Keratinocyte (primary cell): ENCODE results near the gene TXNRD2. TPM values are rescaled to one million over a fixed set of nuclear protein-coding genes. Genes with fewer than 3 reads are reported as not detected.

Source experiments
- DNase-seq: peaks from one replicate; pipeline ENCODE4 v3.0.0-alpha.2; 2011; ENCODE audit warnings: low read depth, missing footprints, low spot score
- FAIRE-seq: peaks from 2 replicates; lab custom pipeline; 2011; peaks lifted over from hg19 to GRCh38; lab: Jason Lieb, UNC
- H2AFZ ChIP-seq: 2 replicates; pipeline ENCODE4 v1.6.0; 2012; ENCODE audit warnings: low read length, control low read depth, inconsistent platforms; ENCODE audit not compliant: control insufficient read depth
- H3K27ac ChIP-seq: 2 replicates; pipeline ENCODE4 v1.5.1; 2011; ENCODE audit warnings: low read length; ENCODE audit not compliant: control insufficient read depth, insufficient read depth
- H3K27me3 ChIP-seq: 3 replicates; pipeline ENCODE4 v1.6.0; 2011; ENCODE audit warnings: low read length; ENCODE audit not compliant: control insufficient read depth, insufficient read depth; ENCODE audit errors: extremely low read depth
- H3K36me3 ChIP-seq, 2 experiments: 2 replicates in 1 of 2; 3 replicates in 1 of 2; pipeline ENCODE4 v1.5.1; 2011; ENCODE audit warnings: low read length in 2 of 2, mild to moderate bottlenecking in 1 of 2; ENCODE audit not compliant: control insufficient read depth in 2 of 2, insufficient read depth in 2 of 2; ENCODE audit errors: extremely low read depth in 1 of 2
- H3K4me1 ChIP-seq: 3 replicates; pipeline ENCODE4 v1.5.1; 2011; ENCODE audit warnings: low read length; ENCODE audit not compliant: control insufficient read depth, insufficient read depth; ENCODE audit errors: extremely low read depth
- H3K4me2 ChIP-seq: 3 replicates; pipeline ENCODE4 v1.6.0; 2011; ENCODE audit warnings: low read depth, low read length; ENCODE audit not compliant: control insufficient read depth, insufficient read depth; ENCODE audit errors: extremely low read depth
- H3K4me3 ChIP-seq, 3 experiments: fragments of 200-600 bp in 1 of 3; sonication (generic) in 1 of 3; 2 replicates in 2 of 3; 3 replicates in 1 of 3; pipeline ENCODE4 v1.5.1; 2011 to 2016; ENCODE audit warnings: low read length in 3 of 3, mild to moderate bottlenecking in 3 of 3, control low read depth in 2 of 3, inconsistent platforms in 1 of 3, low read depth in 1 of 3, mixed read lengths in 1 of 3, mixed run types in 1 of 3, moderate library complexity in 1 of 3; ENCODE audit not compliant: control insufficient read depth in 2 of 3, insufficient read depth in 2 of 3; ENCODE audit errors: extremely low read depth in 1 of 3
- H3K79me2 ChIP-seq: 2 replicates; pipeline ENCODE4 v1.6.0; 2012; ENCODE audit warnings: low read length; ENCODE audit not compliant: control insufficient read depth, insufficient read depth
- H3K9ac ChIP-seq: 3 replicates; pipeline ENCODE4 v1.6.0; 2011; ENCODE audit warnings: low read length; ENCODE audit not compliant: control insufficient read depth, insufficient read depth; ENCODE audit errors: extremely low read depth
- H3K9me1 ChIP-seq: 3 replicates; pipeline ENCODE4 v1.6.0; 2011; ENCODE audit warnings: low read length; ENCODE audit not compliant: control insufficient read depth, insufficient read depth; ENCODE audit errors: extremely low read depth
- H3K9me3 ChIP-seq: 2 replicates; pipeline ENCODE4 v1.5.1; 2012; ENCODE audit warnings: low read depth, low read length; ENCODE audit not compliant: control insufficient read depth
- H4K20me1 ChIP-seq: 3 replicates; pipeline ENCODE4 v1.6.0; 2011; ENCODE audit warnings: low read length; ENCODE audit not compliant: control insufficient read depth, insufficient read depth; ENCODE audit errors: extremely low read depth
- CTCF ChIP-seq, 3 experiments: IDR thresholded peaks in 1 of 3; conservative IDR thresholded peaks in 1 of 3; optimal IDR thresholded peaks in 1 of 3; 2 replicates in 2 of 3; 3 replicates in 1 of 3; pipeline versions ENCODE3 to v1.5.1; 2011; ENCODE audit warnings: low read length in 3 of 3, mild to moderate bottlenecking in 3 of 3, moderate library complexity in 2 of 3, control low read depth in 1 of 3, inconsistent platforms in 1 of 3; ENCODE audit not compliant: insufficient read depth in 2 of 3; ENCODE audit errors: extremely low read depth in 1 of 3
- EZH2 ChIP-seq: IDR thresholded peaks from one replicate; pipeline ENCODE4 v1.6.1; 2012; ENCODE audit warnings: inconsistent platforms, mild to moderate bottlenecking, low read length, moderate library complexity
- dilution Hi-C: fragments of 300-500 bp; cut with MboI; formaldehyde crosslinking; loops from one replicate; pipeline ENCODE4 v1.7.0; 2020; ENCODE audit warnings: low sequenced_read_pairs; ENCODE audit not compliant: extremely low pct_ligation_motif_present
- polyA plus RNA-seq, 5 experiments: library from polyadenylated mRNA; depleted of rRNA in 3 of 5; stranded (reverse) in 3 of 5; stranded (forward) in 1 of 5; unstranded in 1 of 5; fragments of >200 nt; gene quantifications; 1 replicate in 1 of 5; 2 replicates in 3 of 5; 3 replicates in 1 of 5; pipeline versions ENCODE4 v1.2.1 to v1.2.3, GENCODE V29; 2011 to 2012; ENCODE audit warnings: missing spikeins in 2 of 5, low read depth in 1 of 5, low replicate concordance in 1 of 5

The TXNRD2 gene
- polyA plus RNA-seq, 1 donor (not counting 4 experiments of a cell fraction or from before 2014, with no cell fraction given): 16.0 TPM

- dilution Hi-C loops: no loop called here
- no peak for FAIRE-seq
- TF ChIP-seq CTCF (optimal IDR thresholded peaks at IDR 0.05 in 1 of 3, IDR thresholded peaks at IDR 0.05 in 1 of 3, conservative IDR thresholded peaks at IDR 0.05 in 1 of 3; ENCODE audit: extremely low read depth in 1 of 3, insufficient read depth in 2 of 3, low read length in 3 of 3) (no peak), EZH2 (no peak)
- Histone ChIP-seq H3K4me1 (peaks cover 44% of the 10 kb centered on the region), H3K4me2 (no peak overlapping the region), H3K4me3 (no peak overlapping the region), H3K36me3 (no peaks in the 10 kb centered on the region), H2AFZ (no peak overlapping the region), H4K20me1 (no peaks in the 10 kb centered on the region), H3K27me3 (no peaks in the 10 kb centered on the region), H3K27ac (no peak overlapping the region), H3K9me1 (no peaks in the 10 kb centered on the region), H3K79me2 (no peaks in the 10 kb centered on the region), H3K9ac (no peak overlapping the region), H3K9me3 (no peaks in the 10 kb centered on the region)
- no peak for DNase-seq
Observed at GRCh38 chr22:19872779-19873137, 68.9 kb downstream of the TXNRD2 start.

- Histone ChIP-seq H3K4me2 (no peak overlapping the region), H2AFZ (no peak overlapping the region), H3K36me3 (no peaks in the 10 kb centered on the region), H3K9ac (no peak overlapping the region), H3K4me3 (no peak overlapping the region), H3K27ac (no peak overlapping the region), H3K9me1 (no peaks in the 10 kb centered on the region), H3K27me3 (no peaks in the 10 kb centered on the region), H3K9me3 (no peaks in the 10 kb centered on the region), H3K4me1 (peaks cover 44% of the 10 kb centered on the region), H3K79me2 (no peaks in the 10 kb centered on the region), H4K20me1 (no peaks in the 10 kb centered on the region)
- dilution Hi-C loops: no loop called here
- no peak for TF ChIP-seq CTCF (optimal IDR thresholded peaks at IDR 0.05 in 1 of 3, IDR thresholded peaks at IDR 0.05 in 1 of 3, conservative IDR thresholded peaks at IDR 0.05 in 1 of 3; ENCODE audit: extremely low read depth in 1 of 3, insufficient read depth in 2 of 3, low read length in 3 of 3)
- TF ChIP-seq EZH2: no peak
- FAIRE-seq: no peak
- DNase-seq: no peak
Observed at GRCh38 chr22:19871845-19872778, 69.5 kb downstream of the TXNRD2 start.
